Measurements from ENCODE around the gene C15orf62.

C15orf62 gene

GRCh38 chr15:40737048-40737447, 32.7 kb upstream of the C15orf62 start:
- TF ChIP-seq, protein P1, sequence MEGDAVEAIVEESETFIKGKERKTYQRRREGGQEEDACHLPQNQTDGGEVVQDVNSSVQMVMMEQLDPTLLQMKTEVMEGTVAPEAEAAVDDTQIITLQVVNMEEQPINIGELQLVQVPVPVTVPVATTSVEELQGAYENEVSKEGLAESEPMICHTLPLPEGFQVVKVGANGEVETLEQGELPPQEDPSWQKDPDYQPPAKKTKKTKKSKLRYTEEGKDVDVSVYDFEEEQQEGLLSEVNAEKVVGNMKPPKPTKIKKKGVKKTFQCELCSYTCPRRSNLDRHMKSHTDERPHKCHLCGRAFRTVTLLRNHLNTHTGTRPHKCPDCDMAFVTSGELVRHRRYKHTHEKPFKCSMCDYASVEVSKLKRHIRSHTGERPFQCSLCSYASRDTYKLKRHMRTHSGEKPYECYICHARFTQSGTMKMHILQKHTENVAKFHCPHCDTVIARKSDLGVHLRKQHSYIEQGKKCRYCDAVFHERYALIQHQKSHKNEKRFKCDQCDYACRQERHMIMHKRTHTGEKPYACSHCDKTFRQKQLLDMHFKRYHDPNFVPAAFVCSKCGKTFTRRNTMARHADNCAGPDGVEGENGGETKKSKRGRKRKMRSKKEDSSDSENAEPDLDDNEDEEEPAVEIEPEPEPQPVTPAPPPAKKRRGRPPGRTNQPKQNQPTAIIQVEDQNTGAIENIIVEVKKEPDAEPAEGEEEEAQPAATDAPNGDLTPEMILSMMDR (conservative IDR thresholded peaks at IDR 0.05) = no peak
- TF ChIP-seq ZFX (IDR thresholded peaks at IDR 0.05) = no peak
- peak overlapping the region; percentile 94 for H3K27ac ChIP-seq

GRCh38 chr15:40739047-40739446, 30.7 kb upstream of the C15orf62 start:
- TF ChIP-seq ZFX (IDR thresholded peaks at IDR 0.05) = no peak

GRCh38 chr15:40739854-40740253, 29.9 kb upstream of the C15orf62 start:
- H3K27ac ChIP-seq = no peak overlapping the region

More at GRCh38 chr15:40739047-40739446, 30.7 kb upstream of the C15orf62 start:
- no peak overlapping the region for H3K27ac ChIP-seq

GRCh38 chr15:40743485-40743901, 26.3 kb upstream of the C15orf62 start:
- no peak overlapping the region for H3K27ac ChIP-seq
- TF ChIP-seq, protein P1 (conservative IDR thresholded peaks at IDR 0.05) = no peak
- TF ChIP-seq ZFX (IDR thresholded peaks at IDR 0.05) = no peak

More at GRCh38 chr15:40739854-40740253, 29.9 kb upstream of the C15orf62 start:
- TF ChIP-seq, protein P1 (conservative IDR thresholded peaks at IDR 0.05) = no peak; the same call in 1 of the 2 replicates
- TF ChIP-seq ZFX (IDR thresholded peaks at IDR 0.05) = no peak

DNA sequence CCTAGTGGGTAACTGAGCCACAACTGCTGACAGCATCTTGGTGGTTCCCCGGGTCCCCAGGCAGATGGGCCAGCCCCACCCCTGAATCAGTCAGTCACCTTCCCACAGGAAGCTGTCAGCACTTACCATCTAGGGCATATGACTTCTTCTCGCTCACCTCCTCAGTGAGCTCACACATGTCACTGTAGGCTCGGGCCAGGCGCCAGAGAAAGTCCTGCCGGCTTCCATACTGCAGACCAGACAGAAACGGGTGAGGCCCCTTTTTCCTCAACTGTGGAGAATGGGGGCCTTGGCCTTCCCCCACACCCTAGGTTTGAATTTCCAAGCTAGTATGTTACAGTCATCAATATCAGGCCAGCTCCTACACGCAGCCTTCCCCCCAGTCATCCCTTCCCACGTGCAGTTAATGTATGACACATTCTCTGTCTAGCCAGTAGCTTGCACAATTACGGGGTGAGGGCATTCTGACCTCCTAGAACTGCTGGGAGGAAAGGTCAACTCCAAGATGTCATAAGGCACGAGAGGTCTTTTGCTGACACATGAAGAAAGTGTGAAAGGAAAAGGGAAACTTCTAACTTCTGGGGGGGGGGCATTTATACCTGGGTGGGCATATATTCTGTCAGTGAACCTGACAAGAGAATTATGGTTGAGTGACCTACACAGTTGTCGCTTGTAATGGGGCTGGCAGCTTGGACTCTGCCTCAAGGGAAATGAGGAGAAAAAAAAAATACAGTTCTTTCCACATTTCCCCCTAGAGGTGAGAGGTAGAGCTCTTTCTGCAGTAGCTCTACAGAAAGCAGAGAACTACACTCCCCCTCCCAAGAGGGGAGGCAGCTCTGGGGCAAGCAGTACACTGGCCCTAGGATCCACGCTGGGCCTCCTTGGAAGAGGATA, 25.6 kb upstream of the C15orf62 start:
- no peak overlapping the region for H3K27ac ChIP-seq
- no peak for TF ChIP-seq ZFX (IDR thresholded peaks at IDR 0.05)
- TF ChIP-seq, protein P1 (conservative IDR thresholded peaks at IDR 0.05) = no peak

DNA sequence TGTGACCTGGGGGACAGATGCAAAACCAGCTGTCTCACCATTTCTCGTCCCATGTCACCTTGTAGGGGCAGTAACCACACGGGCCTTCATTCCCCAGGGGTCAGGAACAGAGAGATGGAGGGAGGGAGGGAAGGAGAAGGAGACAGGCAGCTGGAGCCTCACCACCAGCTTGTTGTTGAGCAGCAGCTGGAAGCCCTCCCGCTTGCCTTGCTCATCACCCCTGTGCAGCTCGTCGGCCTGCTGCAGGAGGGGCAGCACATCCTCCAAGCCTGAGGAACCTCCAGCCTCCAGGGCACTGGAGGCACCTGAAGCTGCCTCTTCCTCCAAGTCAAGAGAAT, 25.0 kb upstream of the C15orf62 start:
- TF ChIP-seq, protein P1 (conservative IDR thresholded peaks at IDR 0.05) = no peak
- H3K27ac ChIP-seq = no peak overlapping the region

GRCh38 chr15:40746916-40747418, 22.8 kb upstream of the C15orf62 start:
- H3K27ac ChIP-seq = no peak overlapping the region
- TF ChIP-seq, protein P1 (conservative IDR thresholded peaks at IDR 0.05) = no peak
- no peak for TF ChIP-seq ZFX (IDR thresholded peaks at IDR 0.05)
